ENCODE data around the gene SIAE.

DNA sequence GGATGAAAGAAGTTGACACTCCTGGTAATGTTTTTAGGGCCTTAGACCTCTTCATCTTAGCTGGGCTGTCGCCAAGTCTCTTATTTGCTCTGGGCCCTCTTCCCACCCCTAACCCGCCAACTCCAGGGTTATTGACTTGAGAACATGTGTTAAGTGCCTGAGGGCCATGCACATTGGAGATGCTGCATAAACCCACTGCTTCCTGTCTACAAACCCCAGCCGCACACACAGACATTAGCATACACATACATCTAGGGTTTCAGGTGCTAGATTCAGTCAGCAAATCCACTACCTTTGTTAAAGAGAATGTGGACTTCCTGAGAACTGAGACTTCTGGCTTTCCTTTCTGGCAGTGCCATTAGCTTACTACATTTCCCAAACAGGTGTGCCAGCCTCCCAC lies 61.5 kb downstream of the SIAE start:
- TF ChIP-seq CREB5 (CRISPR knock-in tag; IDR thresholded peaks at IDR 0.05; ENCODE audit: low read depth) (no peak), ZFP30 (CRISPR knock-in tag; IDR thresholded peaks at IDR 0.05) (no peak), ARNTL (CRISPR knock-in tag; IDR thresholded peaks at IDR 0.05; ENCODE audit: borderline replicate concordance, low read depth) (no peak), SNAI2 (CRISPR knock-in tag; IDR thresholded peaks at IDR 0.05) (no peak), RARB (CRISPR knock-in tag; IDR thresholded peaks at IDR 0.05) (no peak), ZNF8 (CRISPR knock-in tag; IDR thresholded peaks at IDR 0.05) (no peak)
- TF ChIP-seq, protein P1, sequence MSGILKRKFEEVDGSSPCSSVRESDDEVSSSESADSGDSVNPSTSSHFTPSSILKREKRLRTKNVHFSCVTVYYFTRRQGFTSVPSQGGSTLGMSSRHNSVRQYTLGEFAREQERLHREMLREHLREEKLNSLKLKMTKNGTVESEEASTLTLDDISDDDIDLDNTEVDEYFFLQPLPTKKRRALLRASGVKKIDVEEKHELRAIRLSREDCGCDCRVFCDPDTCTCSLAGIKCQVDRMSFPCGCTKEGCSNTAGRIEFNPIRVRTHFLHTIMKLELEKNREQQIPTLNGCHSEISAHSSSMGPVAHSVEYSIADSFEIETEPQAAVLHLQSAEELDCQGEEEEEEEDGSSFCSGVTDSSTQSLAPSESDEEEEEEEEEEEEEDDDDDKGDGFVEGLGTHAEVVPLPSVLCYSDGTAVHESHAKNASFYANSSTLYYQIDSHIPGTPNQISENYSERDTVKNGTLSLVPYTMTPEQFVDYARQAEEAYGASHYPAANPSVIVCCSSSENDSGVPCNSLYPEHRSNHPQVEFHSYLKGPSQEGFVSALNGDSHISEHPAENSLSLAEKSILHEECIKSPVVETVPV (CRISPR knock-in tag; IDR thresholded peaks at IDR 0.05) = no peak

Measured in SK-N-SH treated with all-trans-retinoic acid at 6 μM for 48 hours (cell line).